Measurements from ENCODE around the gene CRTAC1.

CRTAC1 gene

GRCh38 chr10:97939446-97939990 lies 90.9 kb downstream of the CRTAC1 start:
- TF ChIP-seq CTCF (IDR thresholded peaks at IDR 0.05; ENCODE audit: low read depth, low read length), result no peak
- no peak for DNase-seq

DNA sequence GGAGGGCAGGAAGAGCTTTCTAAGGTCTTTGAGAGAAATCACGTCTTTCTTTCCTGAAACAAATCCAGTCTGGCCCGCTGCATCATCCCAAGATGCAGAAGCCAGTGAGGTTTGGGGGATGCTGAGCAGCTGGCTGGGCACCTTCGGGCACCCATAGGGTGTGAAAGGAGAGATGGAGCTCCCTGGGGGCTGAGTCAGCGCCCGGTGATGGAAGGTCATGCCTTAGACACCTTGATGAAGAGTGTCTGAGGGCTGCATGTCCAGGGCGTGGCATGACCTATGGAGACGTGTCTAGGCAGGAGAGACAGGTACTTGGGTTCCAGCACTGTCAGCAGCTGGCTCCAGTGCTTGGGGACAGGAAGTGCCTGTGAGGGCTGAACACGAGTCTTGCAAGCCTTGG lies 92.5 kb downstream of the CRTAC1 start:
- no peak for DNase-seq
- TF ChIP-seq CTCF (IDR thresholded peaks at IDR 0.05; ENCODE audit: low read depth, low read length), result no peak
- Histone ChIP-seq H3K36me3 (no peaks in the 10 kb centered on the region), H3K4me3 (ENCODE audit: low read depth, low read length) (no peak overlapping the region), H3K9me3 (no peaks in the 10 kb centered on the region), H3K4me1 (no peaks in the 10 kb centered on the region), H3K27me3 (no peaks in the 10 kb centered on the region)

More at GRCh38 chr10:97939446-97939990, 90.9 kb downstream of the CRTAC1 start:
- Histone ChIP-seq H3K4me3 (ENCODE audit: low read depth, low read length) (no peak overlapping the region), H3K27me3 (no peaks in the 10 kb centered on the region), H3K9me3 (no peaks in the 10 kb centered on the region), H3K36me3 (no peaks in the 10 kb centered on the region), H3K4me1 (no peaks in the 10 kb centered on the region)

- no peaks in the 10 kb centered on the region for H3K27me3 ChIP-seq
- H3K36me3 ChIP-seq, result no peaks in the 10 kb centered on the region
- no peak for TF ChIP-seq CTCF (IDR thresholded peaks at IDR 0.05; ENCODE audit: low read depth, low read length)
- no peaks in the 10 kb centered on the region for H3K9me3 ChIP-seq
- no peak overlapping the region for H3K4me3 ChIP-seq (ENCODE audit: low read depth, low read length)
- no peaks in the 10 kb centered on the region for H3K4me1 ChIP-seq
- no peak for DNase-seq
Observed at GRCh38 chr10:97937054-97937453, 93.4 kb downstream of the CRTAC1 start.

DNA sequence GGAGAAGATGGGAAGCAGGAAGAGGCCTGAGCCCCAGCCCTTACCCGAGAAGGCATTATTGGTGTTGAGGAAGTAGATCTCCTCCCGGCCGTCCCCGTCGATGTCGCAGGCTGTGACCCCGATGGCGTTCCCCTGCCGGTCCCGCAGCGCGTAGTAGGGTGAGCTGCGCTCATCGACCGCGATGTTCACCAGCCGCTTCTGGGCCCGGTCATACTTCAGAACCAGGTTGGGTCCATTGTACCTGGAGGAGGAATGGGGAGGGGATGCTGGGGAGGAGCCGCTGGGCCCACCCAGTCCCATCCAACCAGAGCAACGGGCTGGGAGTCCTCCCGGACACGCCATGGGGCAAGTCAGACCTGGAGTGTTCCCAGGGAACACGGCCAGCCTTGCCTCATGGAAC lies 94.3 kb downstream of the CRTAC1 start:
- H3K36me3 ChIP-seq, result no peaks in the 10 kb centered on the region
- no peak overlapping the region for H3K4me3 ChIP-seq (ENCODE audit: low read depth, low read length)
- no peak for TF ChIP-seq CTCF (IDR thresholded peaks at IDR 0.05; ENCODE audit: low read depth, low read length)
- no peaks in the 10 kb centered on the region for H3K4me1 ChIP-seq
- H3K9me3 ChIP-seq, result no peaks in the 10 kb centered on the region
- DNase-seq, result no peak
- no peaks in the 10 kb centered on the region for H3K27me3 ChIP-seq

GRCh38 chr10:97932932-97933530 lies 97.4 kb downstream of the CRTAC1 start:
- Histone ChIP-seq H3K4me1 (no peaks in the 10 kb centered on the region), H3K9me3 (no peaks in the 10 kb centered on the region), H3K36me3 (no peaks in the 10 kb centered on the region), H3K4me3 (ENCODE audit: low read depth, low read length) (no peak overlapping the region), H3K27me3 (no peaks in the 10 kb centered on the region)
- TF ChIP-seq CTCF (IDR thresholded peaks at IDR 0.05; ENCODE audit: low read depth, low read length), result no peak
- DNase-seq, result no peak

DNA sequence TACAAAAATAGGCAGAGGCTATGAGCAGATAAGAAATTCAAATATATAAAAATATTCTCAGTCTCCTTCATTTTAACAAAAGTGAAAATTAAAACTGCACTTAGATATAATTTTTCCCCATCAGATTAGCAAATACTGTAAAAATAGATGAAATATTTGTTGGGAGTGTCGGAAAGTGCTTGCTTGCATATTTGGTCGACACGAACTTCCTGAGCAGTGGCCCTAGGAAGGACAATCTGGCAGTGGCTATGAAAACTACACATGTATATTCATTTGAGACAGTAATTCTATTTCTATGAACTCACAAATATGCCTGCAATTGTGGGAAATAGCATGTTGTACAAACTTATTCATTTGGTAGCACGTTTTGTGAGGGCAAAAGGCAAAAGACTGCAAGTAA lies 99.4 kb downstream of the CRTAC1 start:
- H3K4me1 ChIP-seq, result no peaks in the 10 kb centered on the region
- no peak overlapping the region for H3K4me3 ChIP-seq (ENCODE audit: low read depth, low read length)
- TF ChIP-seq CTCF (IDR thresholded peaks at IDR 0.05; ENCODE audit: low read depth, low read length), result no peak
- no peaks in the 10 kb centered on the region for H3K36me3 ChIP-seq
- no peak for DNase-seq
- H3K27me3 ChIP-seq, result no peaks in the 10 kb centered on the region
- H3K9me3 ChIP-seq, result no peaks in the 10 kb centered on the region

Measured in BE2C (cell line).